IPS-20b (cell line): ENCODE measurements around the gene RXRA.
"Not testable (repeated sequence)": the region's sequence is repeated elsewhere in the genome, so short reads cannot be mapped to it uniquely, and the experiment has no call there.

Experiments used
- H3K27ac ChIP-seq: one replicate; pipeline ENCODE4 v1.5.1; 2013; ENCODE audit warnings: low read length
- H3K27me3 ChIP-seq: 2 replicates; pipeline ENCODE4 v1.6.1; 2013; ENCODE audit warnings: mild to moderate bottlenecking, low read length, inconsistent platforms; ENCODE audit not compliant: insufficient read depth
- H3K36me3 ChIP-seq: 2 replicates; pipeline ENCODE4 v1.6.1; 2013; ENCODE audit warnings: low read depth, mild to moderate bottlenecking, inconsistent platforms, low read length, moderate library complexity; ENCODE audit not compliant: insufficient read depth
- H3K4me1 ChIP-seq: 2 replicates; pipeline ENCODE4 v1.6.1; 2013; ENCODE audit warnings: mild to moderate bottlenecking, control low read depth, inconsistent platforms, low read length, moderate library complexity; ENCODE audit not compliant: insufficient read depth
- H3K4me3 ChIP-seq: 2 replicates; pipeline ENCODE4 v1.5.1; 2013; ENCODE audit warnings: mild to moderate bottlenecking, low read length, inconsistent platforms
- H3K9ac ChIP-seq: 2 replicates; pipeline ENCODE4 v1.6.1; 2013; ENCODE audit warnings: low read depth, mild to moderate bottlenecking, inconsistent platforms, low read length, moderate library complexity
- H3K9me3 ChIP-seq: 2 replicates; pipeline ENCODE4 v1.6.1; 2013; ENCODE audit warnings: mild to moderate bottlenecking, low read depth, low read length, inconsistent platforms; ENCODE audit not compliant: insufficient read depth

RXRA gene

GRCh38 chr9:134304261-134304660 lies 22.0 kb upstream of the RXRA start:
- Histone ChIP-seq H3K36me3 (no peaks in the 10 kb centered on the region), H3K4me3 (no peak overlapping the region), H3K4me1 (no peaks in the 10 kb centered on the region), H3K9ac (no peak overlapping the region), H3K27ac (no peak overlapping the region), H3K27me3 (no peaks in the 10 kb centered on the region), H3K9me3 (no peaks in the 10 kb centered on the region)

DNA sequence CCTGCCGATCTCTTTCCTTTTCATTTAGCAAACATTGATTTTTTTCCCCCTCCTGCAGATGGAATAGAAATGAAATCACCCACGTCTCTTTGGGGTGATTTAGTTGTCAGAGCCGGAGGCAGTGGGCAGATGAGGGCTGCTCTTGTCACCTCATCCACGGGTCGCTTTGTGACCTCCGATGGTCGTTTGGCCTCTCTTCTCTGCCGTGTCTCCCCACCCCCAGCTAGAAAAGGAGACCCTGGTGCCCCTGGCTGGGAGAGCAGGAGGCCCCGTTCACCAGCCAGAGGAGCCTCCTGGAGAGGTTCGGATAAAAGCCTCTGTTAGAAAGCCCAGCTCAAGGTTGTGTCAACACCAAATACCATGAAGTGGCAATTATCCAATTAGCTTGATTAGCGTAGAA lies 21.6 kb upstream of the RXRA start:
- no peak overlapping the region for H3K4me3 ChIP-seq
- H3K4me1 ChIP-seq: no peaks in the 10 kb centered on the region
- H3K27me3 ChIP-seq: no peaks in the 10 kb centered on the region

GRCh38 chr9:134305533-134305932 lies 20.7 kb upstream of the RXRA start:
- H3K9me3 ChIP-seq: no peaks in the 10 kb centered on the region
- no peak overlapping the region for H3K9ac ChIP-seq
- no peaks in the 10 kb centered on the region for H3K27me3 ChIP-seq
- no peak overlapping the region for H3K27ac ChIP-seq
- H3K4me3 ChIP-seq: no peak overlapping the region
- no peaks in the 10 kb centered on the region for H3K4me1 ChIP-seq
- H3K36me3 ChIP-seq: no peaks in the 10 kb centered on the region

More for the DNA sequence above, 21.6 kb upstream of the RXRA start:
- no peaks in the 10 kb centered on the region for H3K9me3 ChIP-seq
- H3K36me3 ChIP-seq: no peaks in the 10 kb centered on the region
- H3K9ac ChIP-seq: no peak overlapping the region
- H3K27ac ChIP-seq: no peak overlapping the region

DNA sequence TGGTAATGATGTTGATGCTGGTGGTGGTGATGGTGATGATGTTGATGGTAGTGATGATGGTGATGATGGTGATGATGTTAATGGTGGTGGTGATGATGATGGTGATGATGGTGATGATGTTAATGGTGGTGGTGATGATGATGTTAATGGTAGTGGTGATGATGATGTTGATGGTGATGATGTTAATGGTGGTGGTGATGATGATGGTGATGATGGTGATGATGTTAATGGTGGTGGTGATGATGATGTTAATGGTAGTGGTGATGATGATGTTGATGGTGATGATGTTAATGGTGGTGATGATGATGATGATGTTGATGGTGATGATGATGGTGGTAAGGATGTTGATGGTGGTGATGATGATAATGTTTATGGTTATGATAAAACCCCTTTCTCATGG lies 20.2 kb upstream of the RXRA start:
- not testable (repeated sequence) for H3K27me3 ChIP-seq, H3K9me3 ChIP-seq, H3K4me3 ChIP-seq, H3K9ac ChIP-seq, H3K27ac ChIP-seq, H3K4me1 ChIP-seq, H3K36me3 ChIP-seq

GRCh38 chr9:134306636-134307600 lies 19.3 kb upstream of the RXRA start:
- Histone ChIP-seq H3K4me3 (no peak overlapping the region), H3K36me3 (no peaks in the 10 kb centered on the region), H3K9ac (no peak overlapping the region), H3K4me1 (no peaks in the 10 kb centered on the region), H3K27me3 (no peaks in the 10 kb centered on the region), H3K27ac (no peak overlapping the region), H3K9me3 (0 out of 2 replicates have a peak, but pooled peaks cover 4% of the 10 kb centered on the region)

GRCh38 chr9:134307674-134308638 lies 18.3 kb upstream of the RXRA start:
- no peaks in the 10 kb centered on the region for H3K36me3 ChIP-seq
- H3K27me3 ChIP-seq: no peaks in the 10 kb centered on the region
- H3K4me1 ChIP-seq: no peaks in the 10 kb centered on the region
- H3K9me3 ChIP-seq: 0 out of 2 replicates have a peak, but pooled peaks cover 7% of the 10 kb centered on the region
- H3K27ac ChIP-seq: no peak overlapping the region
- no peak overlapping the region for H3K4me3 ChIP-seq
- H3K9ac ChIP-seq: no peak overlapping the region

GRCh38 chr9:134308639-134309220 lies 17.5 kb upstream of the RXRA start:
- not testable (repeated sequence) for H3K36me3 ChIP-seq, H3K4me1 ChIP-seq, H3K27ac ChIP-seq, H3K4me3 ChIP-seq, H3K27me3 ChIP-seq, H3K9me3 ChIP-seq, H3K9ac ChIP-seq

GRCh38 chr9:134313470-134313869 lies 12.8 kb upstream of the RXRA start:
- Histone ChIP-seq H3K27me3 (no peaks in the 10 kb centered on the region), H3K4me3 (no peak overlapping the region), H3K27ac (no peak overlapping the region), H3K9me3 (0 out of 2 replicates have a peak, but pooled peaks cover 7% of the 10 kb centered on the region), H3K36me3 (no peaks in the 10 kb centered on the region), H3K9ac (no peak overlapping the region), H3K4me1 (no peaks in the 10 kb centered on the region)

DNA sequence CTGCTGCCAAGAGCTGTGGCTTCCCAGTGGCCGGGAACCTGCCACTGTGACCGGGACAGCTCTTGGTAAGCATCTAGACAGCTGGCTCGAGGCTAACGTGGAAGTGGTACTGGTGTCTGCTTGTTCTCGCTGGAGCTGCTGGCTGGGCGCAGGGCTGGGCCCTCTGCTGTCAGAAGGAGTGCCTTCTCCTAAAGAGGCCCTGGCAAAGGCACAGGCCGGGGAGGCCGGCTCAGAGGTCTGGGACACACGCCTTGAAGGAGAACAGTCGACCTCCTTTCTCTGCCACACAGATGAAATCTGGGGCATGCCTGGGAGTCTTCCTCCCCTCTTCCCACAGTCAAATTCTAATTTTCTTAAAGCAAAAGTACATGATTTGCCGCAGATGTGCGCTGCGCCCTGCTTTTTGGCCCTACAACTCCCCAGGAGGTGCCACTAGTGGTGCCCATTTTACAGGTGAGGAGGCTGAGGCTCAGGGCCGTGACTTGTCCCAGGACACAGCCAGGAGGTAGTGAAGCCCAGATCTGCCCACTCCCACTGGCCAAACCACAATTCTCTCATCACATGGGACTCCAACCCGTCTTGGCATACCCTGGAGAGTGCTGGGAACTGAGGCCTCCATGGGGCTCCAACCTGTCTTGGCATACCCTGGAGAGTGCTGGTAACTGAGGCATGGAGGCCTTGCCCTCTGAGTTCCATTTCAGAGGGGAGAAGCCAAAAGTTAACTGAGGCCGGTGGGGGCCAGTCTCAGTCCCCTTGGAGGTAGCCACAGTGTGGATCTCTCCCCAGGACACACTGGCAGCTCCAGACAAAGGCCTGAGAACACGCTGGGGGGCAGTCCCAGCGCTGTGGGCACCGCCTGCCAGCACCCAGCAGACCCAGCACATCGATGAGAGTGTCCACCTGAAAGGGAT lies 12.0 kb upstream of the RXRA start:
- no peak overlapping the region for H3K9ac ChIP-seq

DNA sequence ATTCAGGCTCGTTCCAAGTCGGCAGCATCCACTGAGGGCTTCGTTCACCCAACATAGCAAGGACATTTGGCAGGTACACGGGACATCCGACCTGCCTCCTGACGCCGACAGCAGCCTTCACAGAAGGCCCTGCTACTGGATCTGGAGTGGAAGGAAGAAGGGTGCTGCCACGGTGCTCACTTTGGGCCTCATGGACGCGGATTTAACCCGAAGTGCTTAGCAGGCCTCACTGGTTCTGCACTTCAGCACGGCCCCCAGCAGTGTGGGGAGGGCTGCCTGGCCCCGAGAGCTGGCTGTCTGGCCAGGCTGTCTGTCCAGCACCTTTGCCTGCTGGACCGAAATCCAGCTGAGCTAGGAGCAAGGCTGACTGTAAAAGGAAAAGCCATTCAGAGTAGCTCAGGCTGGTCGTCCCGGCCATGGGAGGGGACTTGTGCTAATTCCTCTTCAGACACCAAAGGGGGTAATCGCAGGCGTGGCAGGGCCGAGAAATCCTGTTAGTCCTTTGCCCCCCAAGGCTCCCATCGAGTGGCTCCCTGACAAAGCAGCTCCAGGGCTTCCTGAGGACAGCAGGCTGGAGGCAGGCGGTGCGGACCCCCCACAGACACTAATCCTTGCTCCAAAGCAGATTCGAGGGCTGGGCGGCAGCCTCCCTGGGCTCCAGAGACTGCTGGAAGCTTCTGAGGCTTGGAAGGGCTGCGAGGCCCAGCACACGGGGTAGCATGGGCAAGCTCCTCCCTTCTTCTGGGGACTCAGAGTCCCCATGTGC lies 11.1 kb upstream of the RXRA start:
- H3K27ac ChIP-seq: no peak overlapping the region
- H3K36me3 ChIP-seq: no peaks in the 10 kb centered on the region
- 0 out of 2 replicates have a peak, but pooled peaks cover 7% of the 10 kb centered on the region for H3K9me3 ChIP-seq
- no peaks in the 10 kb centered on the region for H3K4me1 ChIP-seq
- H3K9ac ChIP-seq: no peak overlapping the region
- no peaks in the 10 kb centered on the region for H3K27me3 ChIP-seq
- H3K4me3 ChIP-seq: no peak overlapping the region

More for the DNA sequence above, 12.0 kb upstream of the RXRA start:
- 0 out of 2 replicates have a peak, but pooled peaks cover 7% of the 10 kb centered on the region for H3K9me3 ChIP-seq
- H3K27ac ChIP-seq: no peak overlapping the region
- H3K36me3 ChIP-seq: no peaks in the 10 kb centered on the region
- H3K4me1 ChIP-seq: no peaks in the 10 kb centered on the region
- H3K4me3 ChIP-seq: no peak overlapping the region
- no peaks in the 10 kb centered on the region for H3K27me3 ChIP-seq
